DMS153 treated with DMSO at 0.1 percent for 48 hours (cell line): ENCODE data around the gene B3GAT3.
"Not testable (repeated sequence)": the region's sequence is repeated elsewhere in the genome, so short reads cannot be mapped to it uniquely, and the experiment has no call there.

Experiments
- DNase-seq: peaks from one replicate; lab custom pipeline; 2025; ENCODE audit not compliant: unreplicated experiment; lab: John Stamatoyannopoulos, UW

The B3GAT3 gene

GRCh38 chr11:62580959-62581715 is 40.6 kb downstream of the B3GAT3 start:
- DNase-seq: no peak

GRCh38 chr11:62579252-62579651 is 42.5 kb downstream of the B3GAT3 start:
- DNase-seq: no peak

DNA sequence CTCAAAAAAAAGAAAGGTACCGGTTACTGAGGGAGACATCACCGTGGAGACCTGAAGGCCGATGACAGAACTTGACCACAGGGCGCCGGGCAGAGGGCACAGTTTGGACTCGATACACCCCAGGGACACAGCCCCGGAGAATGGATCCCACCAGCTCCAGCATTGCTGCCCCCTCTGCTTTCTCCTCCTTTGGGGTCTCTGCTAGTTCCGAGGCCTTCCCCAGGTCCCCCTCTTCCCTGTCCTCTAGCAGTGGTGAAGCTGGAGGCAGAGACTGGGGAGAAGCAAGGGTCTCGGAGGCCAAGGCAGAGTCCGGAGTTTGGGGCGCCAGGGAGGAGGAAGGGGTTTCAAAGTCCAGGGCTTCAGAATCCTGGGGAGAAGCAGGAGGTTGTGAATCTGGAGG is 43.2 kb downstream of the B3GAT3 start:
- DNase-seq: no peak

DNA sequence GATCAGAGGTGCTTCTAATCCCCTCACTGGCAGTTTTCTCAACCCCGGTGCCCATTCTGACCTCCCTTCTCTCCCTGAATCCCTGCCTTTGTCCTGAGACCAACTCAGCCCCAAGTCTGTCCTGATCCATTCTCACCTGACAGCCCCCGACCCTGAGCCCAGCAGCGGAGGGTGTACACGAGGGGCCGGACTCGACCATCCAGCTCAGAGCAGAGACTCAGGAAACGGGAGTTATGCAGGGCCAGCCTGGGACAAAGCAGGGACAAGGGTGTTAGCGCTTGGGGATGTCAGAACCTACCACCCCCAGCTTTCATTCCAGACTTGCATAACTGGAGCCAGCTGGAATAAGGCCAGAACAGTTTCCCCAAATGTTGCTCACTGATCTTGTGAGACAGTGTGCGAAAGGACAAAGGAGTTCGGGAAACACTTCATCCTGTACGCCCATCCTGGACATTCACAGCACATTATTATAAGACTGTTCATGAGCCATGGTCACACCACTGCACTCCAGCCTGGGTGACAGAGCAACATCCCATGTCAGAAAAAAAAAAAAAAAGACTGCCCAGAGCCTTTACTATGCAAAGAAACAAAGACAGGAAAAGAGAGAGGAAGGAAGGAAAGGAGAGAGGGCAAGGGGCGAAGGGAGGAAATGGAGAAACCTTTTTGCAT is 44.6 kb downstream of the B3GAT3 start:
- DNase-seq: no peak

DNA sequence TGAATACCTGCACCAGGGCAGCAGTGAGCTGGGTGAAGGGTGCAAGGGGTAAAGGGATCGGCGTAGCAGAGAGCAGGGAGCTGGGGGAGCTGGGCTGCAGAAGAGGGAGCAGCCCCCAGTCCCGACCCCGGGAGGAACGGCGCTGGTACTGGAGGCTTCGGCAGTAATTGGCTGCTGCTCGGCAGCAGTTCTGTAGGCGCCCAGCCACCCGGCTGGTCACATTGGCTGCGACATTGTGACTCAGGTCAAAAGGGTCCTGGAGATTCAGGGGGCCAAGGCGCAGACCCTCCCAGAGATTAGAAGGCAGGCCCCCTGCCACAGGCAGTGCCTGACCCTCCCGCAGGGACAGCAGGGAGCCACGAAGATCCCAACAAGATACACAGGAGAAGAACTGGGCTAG is 45.9 kb downstream of the B3GAT3 start:
- no peak for DNase-seq

DNA sequence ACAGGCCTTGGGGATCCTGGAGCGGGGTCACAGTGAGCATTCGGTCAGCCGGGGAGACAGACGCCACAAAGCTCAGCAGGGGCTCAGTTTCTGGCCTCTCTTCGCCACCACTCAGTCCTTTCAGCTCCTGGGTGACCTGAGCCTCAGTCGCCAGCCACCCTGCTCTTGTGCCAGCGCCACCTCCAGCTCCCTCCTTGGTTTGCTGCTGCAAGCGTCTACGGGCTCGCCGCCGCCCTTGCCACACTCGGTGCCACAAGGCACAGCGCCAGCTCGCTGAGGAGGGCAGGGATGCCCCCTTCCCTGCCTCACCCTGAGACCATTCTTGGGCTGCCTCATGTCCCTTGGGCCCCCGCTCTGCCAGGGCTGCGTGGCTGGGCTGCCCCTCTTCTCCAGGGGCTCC is 46.6 kb downstream of the B3GAT3 start:
- no peak for DNase-seq

GRCh38 chr11:62574363-62575071 is 47.3 kb downstream of the B3GAT3 start:
- DNase-seq: peak; percentile 11

- DNase-seq: peak; percentile 99
Measured at GRCh38 chr11:62573592-62574362, 48.0 kb downstream of the B3GAT3 start, which contains the start of gene EEF1G. Gene EEF1G (minus strand): TSS chr11:62573891. CDS start chr11:62573842, 49 bp downstream.

- DNase-seq: no peak
Measured at GRCh38 chr11:62573006-62573591, 48.7 kb downstream of the B3GAT3 start.

DNA sequence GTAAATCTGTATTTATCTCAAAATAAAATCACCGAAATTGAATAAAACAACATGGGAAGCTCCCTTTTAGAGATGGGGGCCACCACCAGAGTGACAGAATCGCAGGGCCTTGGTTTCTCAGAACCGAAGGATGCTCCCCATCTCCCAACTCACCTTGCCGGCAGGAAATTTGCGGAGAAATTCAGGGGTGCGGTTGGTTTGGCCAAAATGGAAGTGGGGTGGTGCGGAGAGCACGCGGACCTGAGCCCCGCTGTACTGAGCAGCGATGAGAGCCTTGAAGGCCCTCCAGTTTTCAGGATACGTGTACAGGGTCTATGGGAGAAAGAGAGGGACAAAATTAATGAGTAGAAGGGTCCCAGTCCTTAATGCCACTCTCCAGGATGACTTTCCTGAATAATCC is 49.4 kb downstream of the B3GAT3 start:
- no peak for DNase-seq

DNA sequence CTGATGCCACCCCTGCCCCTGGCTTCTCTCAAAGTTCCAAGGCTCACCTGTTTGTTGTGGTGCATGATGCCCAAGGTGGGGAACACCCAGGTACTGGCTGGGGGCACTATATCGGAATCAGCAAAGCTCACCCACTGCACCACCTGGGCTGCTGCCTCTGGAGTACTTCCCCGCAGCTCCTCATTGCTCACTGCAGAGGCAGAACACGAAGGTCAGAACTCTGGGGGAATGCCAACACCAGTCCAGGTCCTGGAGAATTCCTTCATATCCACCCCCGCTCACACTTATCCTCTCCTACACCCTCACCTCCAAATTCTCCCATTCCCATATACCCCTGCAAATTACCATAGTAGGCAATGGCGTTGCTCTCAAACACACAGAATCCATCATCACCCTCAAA is 50.3 kb downstream of the B3GAT3 start:
- not testable (repeated sequence) for DNase-seq

DNA sequence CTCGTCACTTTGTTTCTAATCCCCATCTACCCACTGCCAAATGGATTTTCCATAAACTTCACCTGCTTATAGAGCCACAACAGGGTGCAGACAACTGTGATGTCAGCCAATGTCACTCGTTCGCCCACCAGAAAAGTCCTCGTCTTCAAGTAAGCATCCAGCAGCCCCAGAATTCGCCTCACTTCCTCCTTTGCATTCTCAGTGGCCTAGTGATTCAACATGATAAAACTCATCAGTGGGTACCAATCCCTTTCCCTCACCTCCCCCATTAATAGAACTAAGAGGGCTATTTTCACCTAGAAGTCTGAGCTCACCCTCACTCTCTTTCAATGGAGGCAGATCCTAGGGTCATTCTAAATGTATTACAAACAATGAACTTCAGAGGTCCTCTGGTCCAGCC is 50.9 kb downstream of the B3GAT3 start:
- DNase-seq: not testable (repeated sequence)

GRCh38 chr11:62569611-62570010 is 52.2 kb downstream of the B3GAT3 start:
- no peak for DNase-seq

GRCh38 chr11:62567018-62567633 is 54.7 kb downstream of the B3GAT3 start:
- no peak for DNase-seq

DNA sequence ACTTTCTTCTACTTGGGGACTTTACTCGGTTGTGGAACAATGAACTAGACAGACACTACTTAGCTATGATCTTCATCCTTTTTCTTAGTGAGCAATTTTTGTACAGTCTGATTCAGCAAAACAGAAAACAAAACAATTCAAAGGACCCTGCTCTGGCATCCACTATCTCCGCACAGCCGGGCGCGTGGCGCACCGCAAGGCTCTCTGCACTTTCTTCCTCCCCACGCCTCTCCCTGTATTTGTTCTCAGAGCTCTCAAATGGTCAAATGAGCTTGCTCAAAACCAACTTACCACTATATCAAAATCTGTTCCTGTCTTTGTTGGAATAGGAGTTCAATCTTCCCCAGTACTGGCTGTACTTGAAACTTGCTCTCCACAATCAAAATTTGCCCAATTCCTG is 55.5 kb downstream of the B3GAT3 start:
- no peak for DNase-seq
